Upper lobe of left lung (tissue), 4 donors: ENCODE results near the gene CUEDC1.

Experiments
- POLR2A ChIP-seq, 4 donors: fragments of 450-650 bp; IDR thresholded peaks; one replicate each; pipeline ENCODE4 v1.5.1; 2016 to 2017; ENCODE audit warnings: antibody characterized with exemption in 4 of 4, mild to moderate bottlenecking in 2 of 4
- TF ChIP-seq, protein P1 (sequence below), 6 experiments: fragments of 450-650 bp in 4 of 6; fragments of 200-600 bp in 2 of 6; sonication (generic) in 2 of 6; IDR thresholded peaks; one replicate each; pipeline ENCODE4 v1.5.1; 2016 to 2019; ENCODE audit warnings: antibody characterized with exemption in 6 of 6

DNA sequence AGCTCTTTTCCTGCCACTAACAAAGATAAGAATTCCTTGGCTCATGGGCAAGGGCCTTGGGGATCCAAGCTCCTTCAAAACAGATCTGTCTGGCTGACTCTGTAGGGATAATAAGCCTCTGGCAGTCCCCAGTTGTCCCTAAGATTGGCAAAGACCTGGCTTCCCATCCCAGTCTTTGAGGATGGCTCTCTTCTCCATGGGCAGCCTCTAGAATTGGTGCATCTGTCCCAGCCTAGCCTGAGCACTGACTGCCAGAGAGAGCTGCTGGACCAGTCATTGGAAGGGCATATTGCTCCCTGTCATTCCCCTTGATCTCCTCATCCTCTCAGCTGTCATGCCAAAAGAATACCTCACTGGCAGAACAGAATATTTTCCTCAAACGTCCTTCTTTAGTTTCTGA lies 13.2 kb upstream of the CUEDC1 start:
- TF ChIP-seq, protein P1, sequence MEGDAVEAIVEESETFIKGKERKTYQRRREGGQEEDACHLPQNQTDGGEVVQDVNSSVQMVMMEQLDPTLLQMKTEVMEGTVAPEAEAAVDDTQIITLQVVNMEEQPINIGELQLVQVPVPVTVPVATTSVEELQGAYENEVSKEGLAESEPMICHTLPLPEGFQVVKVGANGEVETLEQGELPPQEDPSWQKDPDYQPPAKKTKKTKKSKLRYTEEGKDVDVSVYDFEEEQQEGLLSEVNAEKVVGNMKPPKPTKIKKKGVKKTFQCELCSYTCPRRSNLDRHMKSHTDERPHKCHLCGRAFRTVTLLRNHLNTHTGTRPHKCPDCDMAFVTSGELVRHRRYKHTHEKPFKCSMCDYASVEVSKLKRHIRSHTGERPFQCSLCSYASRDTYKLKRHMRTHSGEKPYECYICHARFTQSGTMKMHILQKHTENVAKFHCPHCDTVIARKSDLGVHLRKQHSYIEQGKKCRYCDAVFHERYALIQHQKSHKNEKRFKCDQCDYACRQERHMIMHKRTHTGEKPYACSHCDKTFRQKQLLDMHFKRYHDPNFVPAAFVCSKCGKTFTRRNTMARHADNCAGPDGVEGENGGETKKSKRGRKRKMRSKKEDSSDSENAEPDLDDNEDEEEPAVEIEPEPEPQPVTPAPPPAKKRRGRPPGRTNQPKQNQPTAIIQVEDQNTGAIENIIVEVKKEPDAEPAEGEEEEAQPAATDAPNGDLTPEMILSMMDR (IDR thresholded peaks at IDR 0.05) = no peak
- no peak for TF ChIP-seq POLR2A (IDR thresholded peaks at IDR 0.05)
